DND-41 (cell line): ENCODE results near the gene DDC.

Experiments used
- ATAC-seq: fragments of 200-7000 bp; cut with Tn5 transposase; 3 replicates; pipeline ENCODE4 v1.9.1; 2021; ENCODE audit warnings: low read depth; ENCODE audit not compliant: insufficient read depth
- DNase-seq: peaks from one replicate; pipeline ENCODE4 v3.0.0-alpha.2; 2020
- H2AFZ ChIP-seq: 2 replicates; pipeline ENCODE4 v1.6.0; 2012; ENCODE audit warnings: low read depth, low read length
- H3K27ac ChIP-seq: 2 replicates; pipeline ENCODE4 v1.5.1; 2012; ENCODE audit warnings: low read length, inconsistent platforms
- H3K27me3 ChIP-seq: fragments of 200-600 bp; sonication (generic); 2 replicates; pipeline ENCODE4 v1.6.0; 2012; ENCODE audit warnings: low read length, mild to moderate bottlenecking, inconsistent platforms; ENCODE audit not compliant: insufficient read depth, poor library complexity
- H3K36me3 ChIP-seq: 2 replicates; pipeline ENCODE4 v1.5.1; 2012; ENCODE audit warnings: low read length, inconsistent platforms; ENCODE audit not compliant: insufficient read depth
- H3K4me1 ChIP-seq: 2 replicates; pipeline ENCODE4 v1.5.1; 2012; ENCODE audit warnings: mild to moderate bottlenecking, low read length; ENCODE audit not compliant: insufficient read depth
- H3K4me2 ChIP-seq: 2 replicates; pipeline ENCODE4 v1.6.0; 2012; ENCODE audit warnings: mild to moderate bottlenecking, moderate library complexity, low read length, inconsistent platforms; ENCODE audit not compliant: insufficient read depth
- H3K4me3 ChIP-seq, 2 experiments: fragments of 200-600 bp in 1 of 2; shearing (Covaris generic) in 1 of 2; 2 replicates each; pipeline ENCODE4 v1.5.1; 2012 to 2016; ENCODE audit warnings: inconsistent platforms in 2 of 2, low read length in 2 of 2, mild to moderate bottlenecking in 2 of 2, low read depth in 1 of 2, moderate library complexity in 1 of 2
- H3K79me2 ChIP-seq: 2 replicates; pipeline ENCODE4 v1.6.0; 2012; ENCODE audit warnings: low read length, inconsistent platforms; ENCODE audit not compliant: insufficient read depth
- H3K9ac ChIP-seq: 2 replicates; pipeline ENCODE4 v1.6.0; 2012; ENCODE audit warnings: low read depth, mild to moderate bottlenecking, inconsistent platforms, low read length, moderate library complexity
- H3K9me3 ChIP-seq: 2 replicates; pipeline ENCODE4 v1.5.1; 2012; ENCODE audit warnings: low read length, moderate library complexity, mild to moderate bottlenecking, inconsistent platforms; ENCODE audit not compliant: insufficient read depth, severe bottlenecking
- H4K20me1 ChIP-seq: 2 replicates; pipeline ENCODE4 v1.6.0; 2012; ENCODE audit warnings: low read length; ENCODE audit not compliant: insufficient read depth
- CTCF ChIP-seq: IDR thresholded peaks from 2 replicates; pipeline ENCODE4 v1.5.1; 2012; ENCODE audit warnings: borderline replicate concordance, low read length, moderate library complexity, mild to moderate bottlenecking; ENCODE audit not compliant: poor library complexity, severe bottlenecking; ENCODE audit errors: extremely low read depth
- EZH2 ChIP-seq: IDR thresholded peaks from 3 replicates; pipeline ENCODE4 v1.6.1; 2012; ENCODE audit warnings: borderline replicate concordance, low read depth, mild to moderate bottlenecking, moderate library complexity, low read length, inconsistent platforms; ENCODE audit not compliant: severe bottlenecking

The DDC gene

GRCh38 chr7:50492770-50493519 is 72.3 kb downstream of the DDC start:
- Histone ChIP-seq H4K20me1 (no peaks in the 10 kb centered on the region), H3K36me3 (no peaks in the 10 kb centered on the region), H3K9me3 (peaks cover 9% of the 10 kb centered on the region), H2AFZ (no peak overlapping the region), H3K27me3 (peaks cover 20% of the 10 kb centered on the region), H3K79me2 (no peaks in the 10 kb centered on the region), H3K4me2 (no peak overlapping the region), H3K4me3 (no peak overlapping the region), H3K27ac (no peak overlapping the region), H3K4me1 (no peaks in the 10 kb centered on the region), H3K9ac (no peak overlapping the region)
- no peak for ATAC-seq
- TF ChIP-seq CTCF (no peak), EZH2 (no peak)
- DNase-seq = no peak

GRCh38 chr7:50491943-50492342 is 73.3 kb downstream of the DDC start:
- no peak overlapping the region for H2AFZ ChIP-seq
- H3K9ac ChIP-seq = no peak overlapping the region
- H3K4me1 ChIP-seq = no peaks in the 10 kb centered on the region
- TF ChIP-seq CTCF (no peak), EZH2 (no peak)
- no peaks in the 10 kb centered on the region for H3K79me2 ChIP-seq
- no peak overlapping the region for H3K4me2 ChIP-seq
- no peak overlapping the region for H3K27ac ChIP-seq
- H3K4me3 ChIP-seq = no peak overlapping the region
- H3K9me3 ChIP-seq = peaks cover 12% of the 10 kb centered on the region
- no peaks in the 10 kb centered on the region for H3K36me3 ChIP-seq
- DNase-seq (no peak), ATAC-seq (no peak)
- H4K20me1 ChIP-seq = no peaks in the 10 kb centered on the region
- H3K27me3 ChIP-seq = peaks cover 12% of the 10 kb centered on the region

GRCh38 chr7:50491209-50491608 is 74.0 kb downstream of the DDC start:
- H3K79me2 ChIP-seq = no peaks in the 10 kb centered on the region
- H3K27ac ChIP-seq = no peak overlapping the region
- H4K20me1 ChIP-seq = no peaks in the 10 kb centered on the region
- H3K36me3 ChIP-seq = no peaks in the 10 kb centered on the region
- ATAC-seq (no peak), DNase-seq (no peak)
- no peak for TF ChIP-seq EZH2
- no peak for TF ChIP-seq CTCF
- peaks cover 12% of the 10 kb centered on the region for H3K9me3 ChIP-seq
- H3K4me1 ChIP-seq = no peaks in the 10 kb centered on the region
- H3K9ac ChIP-seq = no peak overlapping the region
- H3K27me3 ChIP-seq = peaks cover 5% of the 10 kb centered on the region
- no peak overlapping the region for H2AFZ ChIP-seq
- H3K4me3 ChIP-seq = no peak overlapping the region
- H3K4me2 ChIP-seq = no peak overlapping the region

GRCh38 chr7:50488379-50488778 is 76.8 kb downstream of the DDC start:
- H3K4me1 ChIP-seq = no peaks in the 10 kb centered on the region
- TF ChIP-seq EZH2 (no peak), CTCF (no peak)
- ATAC-seq (no peak), DNase-seq (no peak)
- H3K27me3 ChIP-seq = peaks cover 3% of the 10 kb centered on the region
- H3K9ac ChIP-seq = no peak overlapping the region
- no peaks in the 10 kb centered on the region for H3K79me2 ChIP-seq
- no peak overlapping the region for H2AFZ ChIP-seq
- no peak overlapping the region for H3K4me2 ChIP-seq
- H3K9me3 ChIP-seq = peaks cover 12% of the 10 kb centered on the region
- no peak overlapping the region for H3K4me3 ChIP-seq
- H3K36me3 ChIP-seq = no peaks in the 10 kb centered on the region
- H3K27ac ChIP-seq = no peak overlapping the region
- no peaks in the 10 kb centered on the region for H4K20me1 ChIP-seq
